K562 (cell line): ENCODE measurements around the gene AP1G2. TPM values are rescaled to one million over a fixed set of nuclear protein-coding genes. Genes with fewer than 3 reads are reported as not detected.
A peak's percentile ranks its signal among the peaks of the same experiment; 100 is the strongest.

Experiments used
- ATAC-seq: fragments of 200-7000 bp; cut with Tn5 transposase; 3 replicates; pipeline ENCODE4 v1.9.1; 2020; ENCODE audit warnings: moderate library complexity
- BruUV-seq: library from RNA; stranded (reverse); fragments of 400-500 nt; replicated peaks from 2 replicates; lab custom pipeline; 2021; lab: Mats Ljungman, UMichigan
- CTCF ChIA-PET: fragments of 300-600 bp; formaldehyde crosslinking; extraction: SDS; loops from one replicate; lab custom pipeline; 2021; ENCODE audit warnings: low intra/inter-chr PET ratio; lab: Yijun Ruan, JAX
- POLR2A ChIA-PET: fragments of 300-600, 350-650 bp; sonication (Branson Sonifier 250); formaldehyde crosslinking; extraction: SDS; loops from one replicate; lab custom pipeline; 2021; ENCODE audit warnings: antibody characterized with exemption, inconsistent platforms; lab: Yijun Ruan, JAX
- DNase-seq, 4 experiments: peaks; one replicate each; pipeline versions ENCODE4 v3.0.0 to v3.0.0-alpha.2; 2011 to 2018; ENCODE audit warnings: low spot score in 3 of 4, mixed read lengths in 3 of 4; ENCODE audit errors: extremely low read depth in 1 of 4
- FAIRE-seq: peaks from 2 replicates; lab custom pipeline; 2011; peaks lifted over from hg19 to GRCh38; lab: Jason Lieb, UNC
- H2AFZ ChIP-seq: 2 replicates; pipeline ENCODE4 v1.6.0; 2011; ENCODE audit warnings: low read depth, low read length, control low read depth, inconsistent platforms
- H3K27ac ChIP-seq: fragments of 200-600 bp; 3 replicates; pipeline ENCODE4 v1.8.0; 2011; ENCODE audit warnings: low read depth, mild to moderate bottlenecking, control low read depth, inconsistent platforms, low read length, moderate library complexity, mixed read lengths; ENCODE audit errors: extremely low read depth
- H3K27me3 ChIP-seq, 2 experiments: fragments of 300-600 bp in 1 of 2; 2 replicates in 1 of 2; 3 replicates in 1 of 2; pipeline versions ENCODE4 v1.6.0 to v1.8.0; 2011; ENCODE audit warnings: inconsistent platforms in 2 of 2, low read length in 2 of 2, mild to moderate bottlenecking in 1 of 2, mixed read lengths in 1 of 2, moderate library complexity in 1 of 2; ENCODE audit not compliant: control insufficient read depth in 2 of 2, insufficient read depth in 2 of 2
- H3K36me3 ChIP-seq: fragments of 300-600 bp; 3 replicates; pipeline ENCODE4 v1.8.0; 2011; ENCODE audit warnings: mild to moderate bottlenecking, low read length, inconsistent platforms; ENCODE audit not compliant: control insufficient read depth, insufficient read depth
- H3K4me1 ChIP-seq, 2 experiments: fragments of 200-600 bp in 1 of 2; replicated peaks in 1 of 2; 2 replicates in 1 of 2; 3 replicates in 1 of 2; pipeline versions ENCODE4 v1.5.1 to v1.8.0; 2011; ENCODE audit warnings: inconsistent platforms in 2 of 2, low read length in 2 of 2, mild to moderate bottlenecking in 1 of 2, mixed read lengths in 1 of 2, moderate library complexity in 1 of 2; ENCODE audit not compliant: control insufficient read depth in 2 of 2, insufficient read depth in 2 of 2
- H3K4me2 ChIP-seq: 2 replicates; pipeline ENCODE4 v1.6.1; 2011; ENCODE audit warnings: low read length, control low read depth, inconsistent platforms, mixed read lengths; ENCODE audit not compliant: insufficient read depth
- H3K4me3 ChIP-seq: fragments of 200-600 bp; sonication (generic), shearing (Covaris generic); 2 replicates; pipeline ENCODE4 v1.5.1; 2016; ENCODE audit warnings: control low read depth, inconsistent platforms
- H3K79me2 ChIP-seq: fragments of 200-600 bp; 3 replicates; pipeline ENCODE4 v1.8.0; 2011; ENCODE audit warnings: low read length, inconsistent platforms; ENCODE audit not compliant: control insufficient read depth, insufficient read depth
- H3K9ac ChIP-seq, 2 experiments: 2 replicates each; pipeline versions ENCODE4 v1.6.0 to v1.6.1; 2011; ENCODE audit warnings: low read depth in 2 of 2, low read length in 2 of 2, control low read depth in 1 of 2, inconsistent platforms in 1 of 2, mild to moderate bottlenecking in 1 of 2, mixed read lengths in 1 of 2; ENCODE audit not compliant: insufficient read depth in 1 of 2
- H3K9me1 ChIP-seq: one replicate; pipeline ENCODE4 v1.6.0; 2011; ENCODE audit warnings: inconsistent platforms, mild to moderate bottlenecking, low read length, moderate library complexity; ENCODE audit not compliant: control insufficient read depth, insufficient read depth
- H3K9me3 ChIP-seq: replicated peaks from 2 replicates; pipeline ENCODE4 v1.5.1; 2011; ENCODE audit warnings: low read depth, low read length, inconsistent platforms; ENCODE audit not compliant: control insufficient read depth, insufficient read depth
- H4K20me1 ChIP-seq: replicated peaks from 2 replicates; pipeline ENCODE4 v1.6.1; 2011; ENCODE audit warnings: low read length, inconsistent platforms, mixed read lengths; ENCODE audit not compliant: control insufficient read depth, insufficient read depth
- POLR2G ChIP-seq: fragments of 200-400 bp; formaldehyde crosslinking; IDR thresholded peaks from 2 replicates; pipeline ENCODE4 v1.6.1; 2017; ENCODE audit warnings: low read depth, mild to moderate bottlenecking, antibody characterized with exemption, low read length, moderate library complexity
- RBFOX2 ChIP-seq: fragments of 200-400 bp; formaldehyde crosslinking; IDR thresholded peaks from 2 replicates; pipeline ENCODE4 v1.6.1; 2017; ENCODE audit warnings: low read depth, mild to moderate bottlenecking, low read length, moderate library complexity
- ZZZ3 ChIP-seq: fragments of 450-650 bp; IDR thresholded peaks from 2 replicates; pipeline ENCODE4 v1.6.1; 2016; ENCODE audit warnings: antibody characterized with exemption, mild to moderate bottlenecking, moderate library complexity
- WGBS: fragments of 100-300 bp; shearing (Covaris generic); methylation state at CpG from one replicate; pipeline ENCODE4 v1.1.6; 2016; ENCODE audit warnings: low coverage, mixed read lengths; ENCODE audit not compliant: insufficient coverage; ENCODE audit errors: missing lambda C conversion rate; 5-methylcytosine and 5-hydroxymethylcytosine counted together
- in situ Hi-C: fragments of 300-500 bp; cut with MboI; formaldehyde crosslinking; loops from 4 replicates; pipeline ENCODE4 v1.15.0; 2018; ENCODE audit warnings: inconsistent platforms, mixed read lengths
- intact Hi-C: fragments of 100-400 bp; cut with micrococcal nuclease; formaldehyde crosslinking; loops from 2 replicates; pipeline ENCODE4 v1.14.2; 2022
- polyA plus RNA-seq, 8 experiments: library from polyadenylated mRNA; depleted of rRNA in 4 of 8; stranded (reverse) in 5 of 8; unstranded in 3 of 8; fragments of >200 nt; fragmentation: Nextera tagmentation in 2 of 8; fragmentation: Illumina TruSeq in 1 of 8; extraction: Ambion mirVana in 2 of 8; extraction: Trizol in 1 of 8; gene quantifications; 2 replicates each; pipeline versions ENCODE4 v1.2.1 to v1.2.3, GENCODE V29; 2011 to 2014; ENCODE audit warnings: inconsistent platforms in 1 of 8, missing spikeins in 1 of 8
- total RNA-seq, 7 experiments: library from RNA; depleted of rRNA in 6 of 7; stranded (reverse); fragments of >200 nt in 6 of 7; fragmentation: Illumina TruSeq in 2 of 7; extraction: Trizol in 2 of 7; gene quantifications; 2 replicates each; pipeline versions ENCODE4 v1.2.1 to v1.2.3, GENCODE V29; 2011 to 2021; ENCODE audit warnings: low replicate concordance in 1 of 7

Gene AP1G2
- total and polyA plus RNA-seq, 9 of the 15 experiments (the other 6 are each of a cell fraction or from before 2014, with no cell fraction given), result 19.1 to 83.5 (median 33.3) TPM

- Histone ChIP-seq H3K9me1 (no peaks in the 10 kb centered on the region), H3K9me3 (no peaks in the 10 kb centered on the region), H3K4me3 (no peak overlapping the region), H3K27ac (no peak overlapping the region), H3K27me3 (no peaks in the 10 kb centered on the region), H3K9ac (no peak overlapping the region), H3K36me3 (peaks cover 62% of the 10 kb centered on the region; the same call in 2 of the 3 replicates), H2AFZ (no peak overlapping the region), H3K4me1 (peaks cover 8 to 21% of the 10 kb centered on the region in 2 experiments; a peak in 4 of 5 replicates), H4K20me1 (0 out of 2 replicates have a peak, but pooled peaks cover 3% of the 10 kb centered on the region), H3K4me2 (no peak overlapping the region), H3K79me2 (peaks cover 10% of the 10 kb centered on the region; the same call in 2 of the 3 replicates)
- CTCF ChIA-PET, result interaction anchor here (0.7 to 2.5 kb wide), 3 partner anchors 82 to 171 kb away, joined by 3 to 22 read pairs (median 4); no protein-coding TSS in a partner anchor
- no TSS peak for BruUV-seq
- in situ Hi-C loops, result loop anchor here (10.0 kb wide), 1 partner anchor 299 kb away; no protein-coding TSS in a partner anchor
- POLR2A ChIA-PET, result interaction anchor here (0.6 to 0.7 kb wide), 3 partner anchors 8 to 109 kb away, joined by 3 read pairs; no protein-coding TSS in a partner anchor
- intact Hi-C loops, result loop anchor here (5.0 kb wide), 1 partner anchor 441 kb away; no protein-coding TSS in a partner anchor
- no peak for DNase-seq
- TF ChIP-seq POLR2G (peak; percentile 54), ZZZ3 (no peak), RBFOX2 (0 out of 2 replicates have a peak, but pooled peaks have one; percentile 34)
- WGBS, result 71% methylated on average over 8 of the region's 14 CpGs
- FAIRE-seq, result no peak
- ATAC-seq, result no peak
Observed at GRCh38 chr14:23563473-23564180, 4.0 kb downstream of the AP1G2 start.
